K562 (cell line): ENCODE results near the gene NHSL2. TPM values are rescaled to one million over a fixed set of nuclear protein-coding genes. Genes with fewer than 3 reads are reported as not detected.
"Not testable (repeated sequence)": the region's sequence is repeated elsewhere in the genome, so short reads cannot be mapped to it uniquely, and the experiment has no call there.

ENCODE experiments used
- ATAC-seq: fragments of 200-7000 bp; cut with Tn5 transposase; 3 replicates; pipeline ENCODE4 v1.9.1; 2020; ENCODE audit warnings: moderate library complexity
- BruUV-seq: library from RNA; stranded (reverse); fragments of 400-500 nt; replicated peaks from 2 replicates; lab custom pipeline; 2021; lab: Mats Ljungman, UMichigan
- CTCF ChIA-PET: fragments of 300-600 bp; formaldehyde crosslinking; extraction: SDS; loops from one replicate; lab custom pipeline; 2021; ENCODE audit warnings: low intra/inter-chr PET ratio; lab: Yijun Ruan, JAX
- POLR2A ChIA-PET: fragments of 300-600, 350-650 bp; sonication (Branson Sonifier 250); formaldehyde crosslinking; extraction: SDS; loops from one replicate; lab custom pipeline; 2021; ENCODE audit warnings: antibody characterized with exemption, inconsistent platforms; lab: Yijun Ruan, JAX
- DNase-seq, 4 experiments: peaks; one replicate each; pipeline versions ENCODE4 v3.0.0 to v3.0.0-alpha.2; 2011 to 2018; ENCODE audit warnings: low spot score in 3 of 4, mixed read lengths in 3 of 4; ENCODE audit errors: extremely low read depth in 1 of 4
- FAIRE-seq: peaks from 2 replicates; lab custom pipeline; 2011; peaks lifted over from hg19 to GRCh38; lab: Jason Lieb, UNC
- H2AFZ ChIP-seq: 2 replicates; pipeline ENCODE4 v1.6.0; 2011; ENCODE audit warnings: low read depth, low read length, control low read depth, inconsistent platforms
- H3K27ac ChIP-seq: fragments of 200-600 bp; 3 replicates; pipeline ENCODE4 v1.8.0; 2011; ENCODE audit warnings: low read depth, mild to moderate bottlenecking, control low read depth, inconsistent platforms, low read length, moderate library complexity, mixed read lengths; ENCODE audit errors: extremely low read depth
- H3K27me3 ChIP-seq, 2 experiments: fragments of 300-600 bp in 1 of 2; 2 replicates in 1 of 2; 3 replicates in 1 of 2; pipeline versions ENCODE4 v1.6.0 to v1.8.0; 2011; ENCODE audit warnings: inconsistent platforms in 2 of 2, low read length in 2 of 2, mild to moderate bottlenecking in 1 of 2, mixed read lengths in 1 of 2, moderate library complexity in 1 of 2; ENCODE audit not compliant: control insufficient read depth in 2 of 2, insufficient read depth in 2 of 2
- H3K36me3 ChIP-seq: fragments of 300-600 bp; 3 replicates; pipeline ENCODE4 v1.8.0; 2011; ENCODE audit warnings: mild to moderate bottlenecking, low read length, inconsistent platforms; ENCODE audit not compliant: control insufficient read depth, insufficient read depth
- H3K4me1 ChIP-seq, 2 experiments: fragments of 200-600 bp in 1 of 2; replicated peaks in 1 of 2; 2 replicates in 1 of 2; 3 replicates in 1 of 2; pipeline versions ENCODE4 v1.5.1 to v1.8.0; 2011; ENCODE audit warnings: inconsistent platforms in 2 of 2, low read length in 2 of 2, mild to moderate bottlenecking in 1 of 2, mixed read lengths in 1 of 2, moderate library complexity in 1 of 2; ENCODE audit not compliant: control insufficient read depth in 2 of 2, insufficient read depth in 2 of 2
- H3K4me2 ChIP-seq: 2 replicates; pipeline ENCODE4 v1.6.1; 2011; ENCODE audit warnings: low read length, control low read depth, inconsistent platforms, mixed read lengths; ENCODE audit not compliant: insufficient read depth
- H3K4me3 ChIP-seq: fragments of 200-600 bp; sonication (generic), shearing (Covaris generic); 2 replicates; pipeline ENCODE4 v1.5.1; 2016; ENCODE audit warnings: control low read depth, inconsistent platforms
- H3K79me2 ChIP-seq: fragments of 200-600 bp; 3 replicates; pipeline ENCODE4 v1.8.0; 2011; ENCODE audit warnings: low read length, inconsistent platforms; ENCODE audit not compliant: control insufficient read depth, insufficient read depth
- H3K9ac ChIP-seq, 2 experiments: 2 replicates each; pipeline versions ENCODE4 v1.6.0 to v1.6.1; 2011; ENCODE audit warnings: low read depth in 2 of 2, low read length in 2 of 2, control low read depth in 1 of 2, inconsistent platforms in 1 of 2, mild to moderate bottlenecking in 1 of 2, mixed read lengths in 1 of 2; ENCODE audit not compliant: insufficient read depth in 1 of 2
- H3K9me1 ChIP-seq: one replicate; pipeline ENCODE4 v1.6.0; 2011; ENCODE audit warnings: inconsistent platforms, mild to moderate bottlenecking, low read length, moderate library complexity; ENCODE audit not compliant: control insufficient read depth, insufficient read depth
- H3K9me3 ChIP-seq: replicated peaks from 2 replicates; pipeline ENCODE4 v1.5.1; 2011; ENCODE audit warnings: low read depth, low read length, inconsistent platforms; ENCODE audit not compliant: control insufficient read depth, insufficient read depth
- H4K20me1 ChIP-seq: replicated peaks from 2 replicates; pipeline ENCODE4 v1.6.1; 2011; ENCODE audit warnings: low read length, inconsistent platforms, mixed read lengths; ENCODE audit not compliant: control insufficient read depth, insufficient read depth
- HNRNPK ChIP-seq: fragments of 200-400 bp; formaldehyde crosslinking; IDR thresholded peaks from one replicate; pipeline ENCODE4 v1.6.1; 2018; ENCODE audit warnings: mild to moderate bottlenecking, low read depth, low read length; ENCODE audit not compliant: poor library complexity, severe bottlenecking
- TRIM28 ChIP-seq: fragments of 450-650 bp; IDR thresholded peaks from 2 replicates; pipeline ENCODE4 v1.6.1; 2017
- ZNF197 ChIP-seq: fragments of 200-800 bp; sonication (Bioruptor generic); IDR thresholded peaks from 2 replicates; pipeline ENCODE4 v1.6.1; 2016; ENCODE audit warnings: low read depth, missing genetic modification characterization, missing compliant biosample characterization
- WGBS: fragments of 100-300 bp; shearing (Covaris generic); methylation state at CpG from one replicate; pipeline ENCODE4 v1.1.6; 2016; ENCODE audit warnings: low coverage, mixed read lengths; ENCODE audit not compliant: insufficient coverage; ENCODE audit errors: missing lambda C conversion rate; 5-methylcytosine and 5-hydroxymethylcytosine counted together
- in situ Hi-C: fragments of 300-500 bp; cut with MboI; formaldehyde crosslinking; loops from 4 replicates; pipeline ENCODE4 v1.15.0; 2018; ENCODE audit warnings: inconsistent platforms, mixed read lengths
- intact Hi-C: fragments of 100-400 bp; cut with micrococcal nuclease; formaldehyde crosslinking; loops from 2 replicates; pipeline ENCODE4 v1.14.2; 2022
- polyA plus RNA-seq, 8 experiments: library from polyadenylated mRNA; depleted of rRNA in 4 of 8; stranded (reverse) in 5 of 8; unstranded in 3 of 8; fragments of >200 nt; fragmentation: Nextera tagmentation in 2 of 8; fragmentation: Illumina TruSeq in 1 of 8; extraction: Ambion mirVana in 2 of 8; extraction: Trizol in 1 of 8; gene quantifications; 2 replicates each; pipeline versions ENCODE4 v1.2.1 to v1.2.3, GENCODE V29; 2011 to 2014; ENCODE audit warnings: inconsistent platforms in 1 of 8, missing spikeins in 1 of 8
- total RNA-seq, 7 experiments: library from RNA; depleted of rRNA in 6 of 7; stranded (reverse); fragments of >200 nt in 6 of 7; fragmentation: Illumina TruSeq in 2 of 7; extraction: Trizol in 2 of 7; gene quantifications; 2 replicates each; pipeline versions ENCODE4 v1.2.1 to v1.2.3, GENCODE V29; 2011 to 2021; ENCODE audit warnings: low replicate concordance in 1 of 7
- TF ChIP-seq, protein P1 (sequence below): sonication (generic); formaldehyde crosslinking; IDR thresholded peaks from 2 replicates; pipeline ENCODE4 v1.8.0; 2022; ENCODE audit warnings: mild to moderate bottlenecking, missing genetic modification reagents

The NHSL2 gene
- total and polyA plus RNA-seq, 9 of the 15 experiments (the other 6 are each of a cell fraction or from before 2014, with no cell fraction given) = 0.02 TPM; not detected in 8

DNA sequence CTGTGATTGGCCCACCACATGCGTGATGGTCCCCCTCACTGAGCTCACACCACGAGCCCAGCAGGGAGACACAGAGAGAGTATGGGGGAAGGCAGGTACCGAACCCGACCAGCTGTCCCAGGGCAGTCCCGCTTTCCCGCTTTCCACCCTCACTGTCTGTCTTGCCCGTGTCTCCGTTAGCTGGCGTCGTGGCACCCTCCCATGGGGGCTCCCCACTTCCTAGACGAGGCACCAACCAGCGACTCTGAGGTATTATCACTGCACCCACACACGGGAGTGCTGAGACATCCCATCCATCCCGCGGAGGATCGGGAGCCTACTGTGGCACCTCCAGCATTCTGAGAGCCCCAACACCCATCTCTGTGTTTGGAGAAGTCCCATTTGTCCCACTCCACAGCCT lies 43.0 kb upstream of the NHSL2 start:
- no peaks in the 10 kb centered on the region for H3K9me3 ChIP-seq
- POLR2A ChIA-PET = no interaction called here
- peaks cover 0 to 4% of the 10 kb centered on the region in 2 experiments; a peak in 1 of 5 replicates for H3K4me1 ChIP-seq
- peaks cover 2% of the 10 kb centered on the region for H3K9me1 ChIP-seq
- H3K79me2 ChIP-seq = no peaks in the 10 kb centered on the region
- WGBS = 0% methylated on average over 3 of the region's 16 CpGs
- no peak overlapping the region for H2AFZ ChIP-seq
- FAIRE-seq (no peak), DNase-seq (no peak), ATAC-seq (no peak)
- no peak overlapping the region for H3K4me3 ChIP-seq
- H3K27ac ChIP-seq = no peak overlapping the region
- intact Hi-C loops (no loop called here), in situ Hi-C loops (loop anchor here (25.0 kb wide), 1 partner anchor 205 kb away; the partner anchor contains the start of gene LOC101059915)
- H3K4me2 ChIP-seq = no peak overlapping the region
- H3K9ac ChIP-seq = no peak overlapping the region
- H4K20me1 ChIP-seq = no peaks in the 10 kb centered on the region; the same call in 1 of the 2 replicates
- TF ChIP-seq TRIM28 = no peak
- TF ChIP-seq HNRNPK = no peak
- TF ChIP-seq, protein P1, sequence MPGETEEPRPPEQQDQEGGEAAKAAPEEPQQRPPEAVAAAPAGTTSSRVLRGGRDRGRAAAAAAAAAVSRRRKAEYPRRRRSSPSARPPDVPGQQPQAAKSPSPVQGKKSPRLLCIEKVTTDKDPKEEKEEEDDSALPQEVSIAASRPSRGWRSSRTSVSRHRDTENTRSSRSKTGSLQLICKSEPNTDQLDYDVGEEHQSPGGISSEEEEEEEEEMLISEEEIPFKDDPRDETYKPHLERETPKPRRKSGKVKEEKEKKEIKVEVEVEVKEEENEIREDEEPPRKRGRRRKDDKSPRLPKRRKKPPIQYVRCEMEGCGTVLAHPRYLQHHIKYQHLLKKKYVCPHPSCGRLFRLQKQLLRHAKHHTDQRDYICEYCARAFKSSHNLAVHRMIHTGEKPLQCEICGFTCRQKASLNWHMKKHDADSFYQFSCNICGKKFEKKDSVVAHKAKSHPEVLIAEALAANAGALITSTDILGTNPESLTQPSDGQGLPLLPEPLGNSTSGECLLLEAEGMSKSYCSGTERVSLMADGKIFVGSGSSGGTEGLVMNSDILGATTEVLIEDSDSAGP (CRISPR knock-in tag) = no peak
- TF ChIP-seq ZNF197 = no peak
- CTCF ChIA-PET = no interaction called here
- no TSS peak for BruUV-seq
- peaks cover under 1 to 66% of the 10 kb centered on the region in 2 experiments; a peak in 4 of 5 replicates for H3K27me3 ChIP-seq
- H3K36me3 ChIP-seq = no peaks in the 10 kb centered on the region

DNA sequence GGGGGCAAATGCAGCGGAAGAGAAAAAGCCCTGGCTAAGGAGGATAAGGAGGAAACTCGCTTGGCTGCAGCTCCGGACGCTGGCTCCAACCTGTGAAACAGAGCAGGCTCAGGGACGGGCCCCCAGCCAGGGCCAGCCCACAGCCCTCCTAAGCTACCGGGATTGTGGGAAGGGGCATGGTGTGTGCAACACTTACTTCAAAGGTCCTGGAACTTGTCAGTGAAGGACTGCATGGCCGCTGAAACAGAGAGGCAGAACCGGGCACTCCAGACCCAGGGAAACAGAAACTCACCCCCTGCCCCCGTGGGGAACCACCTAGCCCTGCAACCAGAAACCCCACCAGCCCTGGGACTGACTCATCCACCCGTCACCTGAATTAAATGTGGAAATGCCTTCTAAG lies 41.1 kb upstream of the NHSL2 start:
- POLR2A ChIA-PET, FAIRE-seq, H3K9me3 ChIP-seq, H4K20me1 ChIP-seq, H3K79me2 ChIP-seq, H3K9me1 ChIP-seq, BruUV-seq, intact Hi-C loops, H3K4me3 ChIP-seq, H2AFZ ChIP-seq, H3K36me3 ChIP-seq, ATAC-seq, H3K4me2 ChIP-seq, H3K9ac ChIP-seq, DNase-seq, CTCF ChIA-PET, H3K27ac ChIP-seq: not testable (repeated sequence)
- in situ Hi-C loops = loop anchor here (25.0 kb wide), 1 partner anchor 207 kb away; the partner anchor contains the start of gene LOC101059915
- peaks cover 0 to 11% of the 10 kb centered on the region in 2 experiments; a peak in 1 of 5 replicates for H3K4me1 ChIP-seq
- 0% methylated on average over 4 of the region's 10 CpGs for WGBS
- peaks cover 5 to 72% of the 10 kb centered on the region in 2 experiments; a peak in 4 of 5 replicates for H3K27me3 ChIP-seq
